HUDEP-2 (cell line): ENCODE data around the gene HSD11B1.

Experiments used
- DNase-seq, 76 experiments: peaks; one replicate each; lab custom pipeline; 2025; ENCODE audit not compliant: unreplicated experiment in 76 of 76; lab: John Stamatoyannopoulos, UW

The HSD11B1 gene

GRCh38 chr1:209751627-209752231 is 47.1 kb downstream of the HSD11B1 start:
- no peak for DNase-seq

- no peak for DNase-seq
Observed at GRCh38 chr1:209752890-209753289, 48.2 kb downstream of the HSD11B1 start.

- DNase-seq: no peak
Observed at GRCh38 chr1:209755256-209755655, 50.6 kb downstream of the HSD11B1 start.

GRCh38 chr1:209755926-209756614 is 51.4 kb downstream of the HSD11B1 start, which contains the start of gene TRAF3IP3:
TSS of gene TRAF3IP3 (plus strand) at chr1:209756053. CDS start at chr1:209760040, 3,987 bp downstream.
- DNase-seq: peak in 20 of 76 experiments; percentile 3 to 52 (median 14)

DNA sequence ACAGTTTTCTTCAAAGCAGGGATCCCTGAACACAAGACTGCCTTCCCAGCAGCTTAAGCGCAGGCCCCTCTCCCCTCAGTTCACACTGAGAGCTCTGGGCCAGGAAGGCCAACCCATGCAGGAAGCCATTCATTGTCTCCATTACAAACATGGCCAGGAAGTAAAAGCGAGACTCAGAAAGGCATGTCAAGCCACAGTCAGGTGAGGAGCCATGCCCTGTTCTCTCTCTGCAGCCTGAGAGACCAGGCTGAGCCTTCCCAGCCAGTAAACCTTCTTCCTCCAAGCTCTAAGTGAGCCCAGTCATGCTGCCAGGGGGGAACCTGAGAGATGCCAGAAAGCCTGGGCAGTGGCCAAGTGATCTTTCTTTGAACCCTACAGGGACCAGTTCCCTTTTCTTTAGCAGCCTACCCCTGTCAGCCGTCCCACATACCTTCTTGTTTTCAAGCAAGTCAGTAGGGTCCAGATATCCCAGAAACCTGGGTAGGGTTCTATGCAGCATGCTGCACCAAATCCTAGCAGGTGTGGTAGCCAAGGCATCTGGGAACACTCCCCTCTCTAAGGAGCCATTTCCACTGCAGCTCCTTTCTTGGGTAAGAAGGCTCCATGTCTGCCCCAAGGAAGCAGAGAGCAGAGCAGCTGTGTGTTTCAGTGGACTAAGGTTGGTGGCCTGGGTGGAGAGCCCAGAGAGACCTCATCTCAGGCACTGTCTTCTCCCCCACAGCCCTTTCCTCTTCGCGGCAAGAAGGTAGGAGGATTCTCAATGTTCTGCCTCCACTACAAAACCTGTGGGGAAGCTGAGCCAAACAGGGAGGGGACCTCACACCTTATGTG is 52.2 kb downstream of the HSD11B1 start:
- DNase-seq: peak in 6 of 76 experiments; percentile 4 to 19 (median 13)

GRCh38 chr1:209758400-209758799 is 53.8 kb downstream of the HSD11B1 start:
- no peak for DNase-seq

- no peak for DNase-seq
Observed at GRCh38 chr1:209759829-209760359, 55.2 kb downstream of the HSD11B1 start.

DNA sequence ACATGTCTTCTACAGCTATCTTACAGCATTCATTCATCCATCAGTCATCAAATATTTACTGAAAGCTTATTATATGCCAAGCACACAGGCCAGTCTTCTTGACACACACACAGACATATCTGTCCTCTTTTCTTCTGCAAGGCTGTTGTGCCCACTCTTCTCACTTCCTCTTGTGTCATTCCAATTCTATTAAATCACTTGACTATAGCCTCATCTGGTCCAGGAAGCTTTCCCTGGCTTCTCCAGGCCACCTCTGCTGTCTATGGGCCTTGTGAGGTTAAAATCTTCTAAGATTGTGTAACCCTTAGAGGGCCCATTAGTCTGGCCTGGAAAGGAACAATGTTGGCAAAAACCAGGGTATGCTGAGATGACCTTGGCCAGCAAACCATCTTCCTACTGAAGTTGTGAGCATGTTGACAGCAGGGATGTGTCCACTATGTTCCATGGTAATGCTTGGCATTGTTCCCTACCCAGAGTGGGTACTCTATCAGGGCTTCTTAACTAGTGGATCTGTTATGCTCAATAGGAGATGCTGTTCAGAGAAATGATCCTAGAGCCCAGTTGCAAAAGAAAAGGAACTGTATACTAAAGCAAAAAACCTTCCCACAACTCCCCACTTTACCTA is 56.5 kb downstream of the HSD11B1 start:
- no peak for DNase-seq

DNA sequence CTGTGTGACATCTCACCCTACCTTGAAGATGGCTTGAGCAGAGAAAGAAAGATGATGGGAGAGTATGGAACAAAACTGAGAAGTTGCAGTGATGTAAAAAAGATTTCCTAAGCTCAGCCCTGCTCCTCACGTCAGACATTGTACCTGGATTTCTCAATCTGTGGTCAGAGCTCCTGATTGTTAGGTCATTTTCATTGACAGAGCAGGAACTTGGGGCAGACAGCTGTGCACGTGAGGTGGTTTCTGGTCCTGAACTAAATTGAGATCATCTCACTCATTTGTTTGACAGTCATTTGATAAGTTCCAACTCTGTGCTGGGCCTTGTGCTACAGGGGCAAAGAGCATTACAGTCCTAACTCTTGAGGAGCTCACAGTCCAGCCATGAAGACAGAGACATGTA is 61.4 kb downstream of the HSD11B1 start:
- no peak for DNase-seq

GRCh38 chr1:209767096-209767495 is 62.5 kb downstream of the HSD11B1 start:
- DNase-seq: no peak

- no peak for DNase-seq
Observed at GRCh38 chr1:209767706-209768105, 63.1 kb downstream of the HSD11B1 start.

DNA sequence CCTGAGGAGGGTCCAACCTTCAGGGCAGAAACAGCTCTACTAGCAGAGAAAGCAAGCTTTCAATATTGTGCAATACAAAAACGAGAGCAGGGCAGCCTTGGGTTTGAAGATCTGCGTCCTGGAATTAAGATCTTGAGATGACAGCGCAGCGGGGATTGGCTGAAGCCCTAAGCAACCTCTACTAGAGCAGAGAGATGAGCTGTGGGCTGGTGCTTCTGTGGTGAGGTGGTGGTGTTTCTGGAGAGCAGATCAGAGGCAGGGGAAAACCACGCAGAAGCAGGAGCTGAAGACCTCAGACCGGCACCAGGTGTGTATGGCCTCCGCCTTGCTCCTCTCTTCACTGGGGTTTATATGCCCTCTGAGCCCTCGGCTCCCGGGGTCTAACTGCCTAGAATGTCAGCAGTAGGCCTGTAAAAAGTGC is 63.7 kb downstream of the HSD11B1 start:
- DNase-seq: no peak

DNA sequence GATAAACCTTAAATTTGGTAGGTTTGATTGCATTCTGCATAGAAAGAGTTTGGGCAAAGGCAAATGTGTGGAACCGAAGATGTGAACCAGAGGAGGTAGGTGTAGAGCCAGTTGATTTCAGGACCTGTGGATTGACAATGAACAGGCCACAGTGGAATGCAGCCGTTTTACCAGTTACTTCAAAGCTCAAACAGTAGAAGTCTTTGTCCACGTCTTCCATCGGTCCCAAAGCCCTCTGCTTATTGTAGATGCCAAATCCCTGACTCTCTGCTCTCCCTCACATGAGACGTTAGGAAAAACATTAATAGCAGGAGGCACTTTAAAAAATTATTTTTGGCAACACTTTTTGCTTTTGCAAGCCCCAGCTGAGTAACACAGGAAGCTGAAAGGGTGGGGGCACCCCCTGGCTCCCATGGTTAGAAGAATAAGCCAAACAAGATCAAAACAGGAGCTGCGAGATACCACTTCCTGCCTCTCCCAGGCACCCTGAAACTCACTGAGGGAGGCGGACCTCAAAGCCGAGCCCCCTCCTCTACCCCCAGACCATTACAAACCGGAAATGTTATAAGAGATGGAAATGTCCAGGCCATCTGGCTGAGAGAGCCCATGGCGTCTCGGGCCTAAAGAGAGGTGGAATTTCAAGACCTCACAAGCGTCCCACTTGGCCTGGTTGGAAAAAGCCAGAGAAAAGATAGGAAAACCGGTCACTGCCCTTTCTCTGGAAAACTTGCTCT is 64.7 kb downstream of the HSD11B1 start:
- no peak for DNase-seq

DNA sequence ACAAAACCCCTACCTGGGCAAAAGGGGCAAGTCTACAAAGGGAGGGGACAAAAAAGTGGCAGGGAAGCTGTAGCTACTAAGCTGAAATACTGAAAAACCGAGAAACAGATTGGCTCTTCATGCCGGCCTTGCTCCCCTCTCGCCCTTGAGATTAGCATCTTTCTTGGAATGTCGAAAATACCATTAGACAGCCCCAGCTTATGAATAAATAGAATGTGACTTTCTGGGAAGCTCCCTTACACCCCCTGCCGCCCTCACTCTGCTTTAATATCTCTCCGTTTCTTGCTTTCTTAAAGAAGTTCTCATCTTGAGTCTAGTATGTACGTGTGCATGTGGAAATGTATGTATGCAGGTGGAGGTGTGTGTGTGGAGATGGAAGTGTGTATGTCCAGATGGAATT is 65.3 kb downstream of the HSD11B1 start:
- DNase-seq: no peak

GRCh38 chr1:209770636-209771415 is 66.2 kb downstream of the HSD11B1 start:
- no peak for DNase-seq

- no peak for DNase-seq
Observed at GRCh38 chr1:209772126-209772525, 67.5 kb downstream of the HSD11B1 start.

GRCh38 chr1:209774592-209774991 is 69.9 kb downstream of the HSD11B1 start:
- DNase-seq: no peak

DNA sequence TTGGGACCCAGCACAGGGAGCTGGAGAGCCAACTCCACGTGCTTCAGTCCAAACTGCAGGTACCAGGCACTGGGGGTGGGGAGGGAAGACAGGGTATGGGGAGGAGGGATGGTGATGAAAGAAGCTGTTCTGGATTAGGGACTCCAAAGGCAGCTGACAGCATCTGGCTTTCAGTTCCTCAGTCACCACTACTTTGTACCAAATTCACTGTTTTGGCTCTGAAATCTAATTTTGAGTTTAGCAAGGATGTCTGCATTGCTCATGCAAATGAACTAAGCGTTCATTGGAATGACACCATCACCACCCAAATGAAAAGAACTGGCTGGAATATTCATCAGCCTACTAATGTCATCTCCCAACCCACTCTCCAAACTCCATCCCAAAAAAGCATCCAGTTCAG is 71.0 kb downstream of the HSD11B1 start:
- no peak for DNase-seq

GRCh38 chr1:209777587-209777986 is 72.9 kb downstream of the HSD11B1 start:
- DNase-seq: no peak
